Epithelial cell of esophagus (primary cell): ENCODE results near the gene SMIM10L1.

Experiments used
- DNase-seq: peaks from one replicate; pipeline ENCODE4 v3.0.0; 2010; ENCODE audit warnings: low read depth
- H3K4me3 ChIP-seq: 2 replicates; pipeline ENCODE4 v1.5.1; 2011; ENCODE audit warnings: mild to moderate bottlenecking, low read length, control low read depth
- CTCF ChIP-seq: IDR thresholded peaks from 2 replicates; pipeline ENCODE4 v1.5.1; 2011; ENCODE audit warnings: low read depth, mild to moderate bottlenecking, low read length, control low read depth, inconsistent platforms; ENCODE audit not compliant: insufficient read depth; ENCODE audit errors: missing control alignments

Gene SMIM10L1

GRCh38 chr12:11136075-11136474 lies 34.9 kb upstream of the SMIM10L1 start:
- H3K4me3 ChIP-seq = no peak overlapping the region
- no peak for TF ChIP-seq CTCF
- DNase-seq = no peak

GRCh38 chr12:11143352-11143751 lies 27.6 kb upstream of the SMIM10L1 start:
- H3K4me3 ChIP-seq = no peak overlapping the region
- no peak for TF ChIP-seq CTCF
- no peak for DNase-seq

- DNase-seq = no peak
- H3K4me3 ChIP-seq = no peak overlapping the region
- TF ChIP-seq CTCF = no peak
Measured at GRCh38 chr12:11144297-11144696, 26.7 kb upstream of the SMIM10L1 start.

GRCh38 chr12:11147420-11147819 lies 23.6 kb upstream of the SMIM10L1 start:
- no peak for DNase-seq
- TF ChIP-seq CTCF = no peak
- H3K4me3 ChIP-seq = no peak overlapping the region

- no peak overlapping the region for H3K4me3 ChIP-seq
- TF ChIP-seq CTCF = no peak
- no peak for DNase-seq
Measured at GRCh38 chr12:11150832-11151231, 20.2 kb upstream of the SMIM10L1 start.

- no peak overlapping the region for H3K4me3 ChIP-seq
- no peak for TF ChIP-seq CTCF
- DNase-seq = no peak
Measured at GRCh38 chr12:11152725-11153124, 18.3 kb upstream of the SMIM10L1 start.

- no peak for TF ChIP-seq CTCF
- DNase-seq = no peak
- H3K4me3 ChIP-seq = no peak overlapping the region
Measured at GRCh38 chr12:11154400-11154925, 16.5 kb upstream of the SMIM10L1 start.
